B cell (primary cell): Measurements from ENCODE around the gene SPINK5. TPM values are rescaled to one million over a fixed set of nuclear protein-coding genes. Genes with fewer than 3 reads are reported as not detected.

ENCODE experiments used
- ATAC-seq: fragments of 200-7000 bp; cut with Tn5 transposase; one replicate; pipeline ENCODE4 v1.10.0; 2021; ENCODE audit warnings: low read depth, mild to moderate bottlenecking, moderate number of reproducible peaks, moderate library complexity
- CTCF ChIA-PET: fragments of 350-600 bp; sonication (Branson Sonifier 250); formaldehyde crosslinking; loops from one replicate; lab custom pipeline; 2021; ENCODE audit warnings: antibody characterized with exemption, inconsistent platforms; lab: Charles Lee
- POLR2A ChIA-PET: fragments of 350-600 bp; sonication (Branson Sonifier 250); formaldehyde crosslinking; loops from one replicate; lab custom pipeline; 2021; ENCODE audit warnings: antibody characterized with exemption; lab: Charles Lee
- DNase-seq: peaks from one replicate; pipeline ENCODE4 v3.0.0; 2013
- H2AFZ ChIP-seq: 2 replicates; pipeline ENCODE4 v1.6.1; 2012; ENCODE audit warnings: mild to moderate bottlenecking, low read depth, low read length; ENCODE audit not compliant: insufficient read depth, poor library complexity, severe bottlenecking
- H3K27ac ChIP-seq, 2 donors: 1 replicate in 1 of 2; 2 replicates in 1 of 2; pipeline ENCODE4 v1.5.1; 2012 to 2013; ENCODE audit warnings: low read length in 2 of 2, mild to moderate bottlenecking in 2 of 2, moderate library complexity in 1 of 2
- H3K27me3 ChIP-seq, 4 experiments: fragments of 200-600 bp in 1 of 4; sonication (generic) in 1 of 4; replicated peaks in 1 of 4; 1 replicate in 2 of 4; 2 replicates in 2 of 4; pipeline versions ENCODE4 v1.6.1 to v1.7.0; 2013 to 2016; ENCODE audit warnings: low read length in 3 of 4, mild to moderate bottlenecking in 2 of 4, mixed read lengths in 1 of 4, moderate library complexity in 1 of 4; ENCODE audit not compliant: insufficient read depth in 4 of 4, control insufficient read depth in 3 of 4; ENCODE audit errors: control extremely low read depth in 1 of 4
- H3K36me3 ChIP-seq, 2 experiments: replicated peaks in 1 of 2; 1 replicate in 1 of 2; 2 replicates in 1 of 2; pipeline versions ENCODE4 v1.6.1 to v1.7.1; 2013; ENCODE audit warnings: low read length in 1 of 2; ENCODE audit not compliant: insufficient read depth in 2 of 2, control insufficient read depth in 1 of 2; ENCODE audit errors: control extremely low read depth in 1 of 2, extremely low read depth in 1 of 2
- H3K4me1 ChIP-seq, 2 donors: fragments of 200-600 bp in 1 of 2; sonication (generic) in 1 of 2; 1 replicate in 1 of 2; 2 replicates in 1 of 2; pipeline versions ENCODE4 v1.5.1 to v1.6.1; 2013 to 2017; ENCODE audit warnings: low read length in 2 of 2; ENCODE audit not compliant: control insufficient read depth in 2 of 2, insufficient read depth in 2 of 2
- H3K4me2 ChIP-seq: replicated peaks from 2 replicates; pipeline ENCODE3; 2012; ENCODE audit warnings: mild to moderate bottlenecking, low read depth, low read length; ENCODE audit not compliant: poor library complexity, severe bottlenecking
- H3K4me3 ChIP-seq, 5 experiments: fragments of 200-600 bp in 1 of 5; sonication (generic) in 1 of 5; 1 replicate in 3 of 5; 2 replicates in 2 of 5; pipeline versions ENCODE4 v1.5.1 to v1.7.0; 2011 to 2016; ENCODE audit warnings: low read length in 4 of 5, mild to moderate bottlenecking in 4 of 5, low read depth in 2 of 5, control low read depth in 1 of 5, moderate library complexity in 1 of 5; ENCODE audit not compliant: insufficient read depth in 1 of 5; ENCODE audit errors: control extremely low read depth in 1 of 5, extremely low read depth in 1 of 5
- H3K79me2 ChIP-seq: fragments of 200-600 bp; sonication (generic); one replicate; pipeline ENCODE4 v1.6.0; 2016; ENCODE audit warnings: low read length; ENCODE audit not compliant: control insufficient read depth, insufficient read depth
- H3K9ac ChIP-seq: fragments of 200-600 bp; sonication (generic); 2 replicates; pipeline ENCODE4 v1.6.1; 2017; ENCODE audit warnings: mild to moderate bottlenecking, low read length, moderate library complexity
- H3K9me3 ChIP-seq, 3 donors: one replicate each; pipeline versions ENCODE4 v1.6.1 to v1.7.1; 2013; ENCODE audit warnings: low read length in 2 of 3; ENCODE audit not compliant: control insufficient read depth in 2 of 3, insufficient read depth in 1 of 3; ENCODE audit errors: control extremely low read depth in 1 of 3
- H4K20me1 ChIP-seq: 2 replicates; pipeline ENCODE4 v1.6.0; 2012; ENCODE audit warnings: mild to moderate bottlenecking, low read length; ENCODE audit not compliant: insufficient read depth, control insufficient read depth, poor library complexity, severe bottlenecking
- H3K27ac Mint-ChIP-seq: one replicate; pipeline ENCODE4 v1.8.0; 2021; ENCODE audit warnings: mixed read lengths
- H3K27me3 Mint-ChIP-seq: one replicate; pipeline ENCODE4 v1.8.0; 2021; ENCODE audit warnings: mixed read lengths
- H3K4me1 Mint-ChIP-seq: one replicate; pipeline ENCODE4 v1.8.0; 2021; ENCODE audit warnings: mixed read lengths
- H3K4me3 Mint-ChIP-seq: one replicate; pipeline ENCODE4 v1.8.0; 2021; ENCODE audit warnings: mixed read lengths
- H3K9me3 Mint-ChIP-seq: one replicate; pipeline ENCODE4 v1.8.0; 2022; ENCODE audit warnings: mixed read lengths; ENCODE audit not compliant: insufficient read depth
- EZH2 ChIP-seq: IDR thresholded peaks from 2 replicates; pipeline ENCODE4 v1.6.1; 2012; ENCODE audit warnings: borderline replicate concordance, low read depth, mild to moderate bottlenecking, moderate library complexity, low read length; ENCODE audit not compliant: insufficient read depth, poor library complexity, severe bottlenecking
- WGBS: methylation state at CpG from one replicate; pipeline ENCODE4 v1.1.5; 2013; ENCODE audit warnings: missing lambda C conversion rate; ENCODE audit not compliant: insufficient coverage; 5-methylcytosine and 5-hydroxymethylcytosine counted together
- intact Hi-C: fragments of 100-400 bp; cut with micrococcal nuclease; formaldehyde crosslinking; loops from one replicate; pipeline ENCODE4 v1.10.0; 2022
- polyA plus RNA-seq: library from polyadenylated mRNA; depleted of rRNA; stranded (reverse); fragments of >200 nt; gene quantifications from 2 replicates; pipeline ENCODE4 v1.2.3, GENCODE V29; 2012
- total RNA-seq, 2 donors: library from RNA; stranded (reverse); fragments of 120-200 nt in 1 of 2; gene quantifications; 1 replicate in 1 of 2; 2 replicates in 1 of 2; pipeline versions ENCODE4 v1.2.3 to v1.2.4, GENCODE V29; 2013 to 2022
- TF ChIP-seq, protein P1 (sequence below): fragments of 200-600 bp; IDR thresholded peaks from one replicate; pipeline ENCODE4 v1.8.0; 2022; ENCODE audit warnings: antibody characterized with exemption, mild to moderate bottlenecking

SPINK5 gene
- total and polyA plus RNA-seq, 2 donors (not counting 1 experiment from before 2014, with no cell fraction given), result not detected

DNA sequence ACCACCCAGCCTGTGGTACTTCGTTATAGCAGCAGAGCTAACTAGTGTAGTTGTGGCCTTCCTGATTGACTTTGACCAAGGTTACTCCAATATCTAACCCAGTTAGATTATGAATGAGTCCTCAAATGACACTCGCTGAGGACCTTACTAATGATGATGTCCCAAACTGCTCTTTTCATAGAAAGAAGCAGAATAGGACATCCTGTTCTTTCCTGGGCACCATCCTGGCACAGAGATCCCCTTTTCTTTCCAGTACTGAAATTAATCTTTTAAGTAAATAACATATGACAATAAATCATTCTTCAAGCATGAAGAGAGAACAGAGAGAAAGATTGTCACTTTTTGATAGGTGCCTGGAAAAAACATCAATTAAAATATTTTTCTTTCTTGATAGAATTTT is 77.9 kb downstream of the SPINK5 start:
- no peak overlapping the region for H3K27ac ChIP-seq
- Mint-ChIP-seq H3K4me3 (no peak overlapping the region), H3K27me3 (peaks cover 7% of the 10 kb centered on the region), H3K4me1 (no peaks in the 10 kb centered on the region), H3K9me3 (no peaks in the 10 kb centered on the region), H3K27ac (no peak overlapping the region)
- H3K27me3 ChIP-seq, result no peaks in the 10 kb centered on the region
- TF ChIP-seq, protein P1, sequence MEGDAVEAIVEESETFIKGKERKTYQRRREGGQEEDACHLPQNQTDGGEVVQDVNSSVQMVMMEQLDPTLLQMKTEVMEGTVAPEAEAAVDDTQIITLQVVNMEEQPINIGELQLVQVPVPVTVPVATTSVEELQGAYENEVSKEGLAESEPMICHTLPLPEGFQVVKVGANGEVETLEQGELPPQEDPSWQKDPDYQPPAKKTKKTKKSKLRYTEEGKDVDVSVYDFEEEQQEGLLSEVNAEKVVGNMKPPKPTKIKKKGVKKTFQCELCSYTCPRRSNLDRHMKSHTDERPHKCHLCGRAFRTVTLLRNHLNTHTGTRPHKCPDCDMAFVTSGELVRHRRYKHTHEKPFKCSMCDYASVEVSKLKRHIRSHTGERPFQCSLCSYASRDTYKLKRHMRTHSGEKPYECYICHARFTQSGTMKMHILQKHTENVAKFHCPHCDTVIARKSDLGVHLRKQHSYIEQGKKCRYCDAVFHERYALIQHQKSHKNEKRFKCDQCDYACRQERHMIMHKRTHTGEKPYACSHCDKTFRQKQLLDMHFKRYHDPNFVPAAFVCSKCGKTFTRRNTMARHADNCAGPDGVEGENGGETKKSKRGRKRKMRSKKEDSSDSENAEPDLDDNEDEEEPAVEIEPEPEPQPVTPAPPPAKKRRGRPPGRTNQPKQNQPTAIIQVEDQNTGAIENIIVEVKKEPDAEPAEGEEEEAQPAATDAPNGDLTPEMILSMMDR, result no peak
- TF ChIP-seq EZH2, result no peak
- no peak overlapping the region for H3K9ac ChIP-seq
- CTCF ChIA-PET, result no interaction called here
- H3K9me3 ChIP-seq, result no peaks in the 10 kb centered on the region
- ATAC-seq, result no peak
- H3K79me2 ChIP-seq, result no peaks in the 10 kb centered on the region
- DNase-seq, result no peak
- intact Hi-C loops, result no loop called here
- no peak overlapping the region for H2AFZ ChIP-seq
- no peak overlapping the region for H3K4me3 ChIP-seq
- POLR2A ChIA-PET, result no interaction called here
- no peak overlapping the region for H3K4me2 ChIP-seq
- no peaks in the 10 kb centered on the region for H4K20me1 ChIP-seq
- 90% methylated on average over 2 of the region's 2 CpGs for WGBS
- no peaks in the 10 kb centered on the region for H3K36me3 ChIP-seq
- no peaks in the 10 kb centered on the region for H3K4me1 ChIP-seq

DNA sequence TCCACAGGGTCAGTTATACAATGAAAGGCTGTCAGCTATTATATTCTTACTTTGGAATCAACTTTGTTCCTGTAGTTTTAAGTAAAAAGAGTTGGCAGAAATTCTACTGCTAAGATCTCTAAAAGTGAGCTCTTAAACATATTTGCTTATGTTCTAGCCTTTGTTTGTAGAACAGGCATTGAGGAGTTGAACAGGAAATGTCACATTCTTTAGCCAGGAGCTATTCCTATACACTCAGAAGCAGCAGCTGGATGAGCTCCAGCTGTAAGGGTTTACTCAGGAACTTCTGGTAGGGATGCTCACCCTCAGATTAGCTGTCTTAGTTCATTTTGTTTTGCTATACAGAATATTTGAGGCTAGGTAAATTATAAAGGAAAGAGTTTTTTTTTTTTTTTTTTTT is 82.1 kb downstream of the SPINK5 start:
- no peak overlapping the region for H3K4me2 ChIP-seq
- H3K4me3 ChIP-seq, result no peak overlapping the region
- TF ChIP-seq, protein P1, result no peak
- TF ChIP-seq EZH2, result no peak
- H3K27me3 ChIP-seq, result no peaks in the 10 kb centered on the region
- no peak overlapping the region for H3K27ac Mint-ChIP-seq
- DNase-seq (no peak), ATAC-seq (no peak)
- intact Hi-C loops, result no loop called here
- H3K27me3 Mint-ChIP-seq, result no peaks in the 10 kb centered on the region
- H3K9ac ChIP-seq, result no peak overlapping the region
- no peaks in the 10 kb centered on the region for H3K9me3 ChIP-seq
- no peak overlapping the region for H2AFZ ChIP-seq
- no peaks in the 10 kb centered on the region for H3K9me3 Mint-ChIP-seq
- H4K20me1 ChIP-seq, result no peaks in the 10 kb centered on the region
- POLR2A ChIA-PET, result no interaction called here
- H3K4me1 Mint-ChIP-seq, result no peaks in the 10 kb centered on the region
- no peak overlapping the region for H3K27ac ChIP-seq
- H3K4me1 ChIP-seq, result no peaks in the 10 kb centered on the region
- H3K4me3 Mint-ChIP-seq, result no peak overlapping the region
- H3K79me2 ChIP-seq, result no peaks in the 10 kb centered on the region
- H3K36me3 ChIP-seq, result no peaks in the 10 kb centered on the region
- CTCF ChIA-PET, result interaction anchor here (0.7 kb wide), 1 partner anchor 8 kb away, joined by 3 read pairs; no protein-coding TSS in a partner anchor
